ENCODE measurements around the gene PARP1.
"Not testable (repeated sequence)": the region's sequence is repeated elsewhere in the genome, so short reads cannot be mapped to it uniquely, and the experiment has no call there.

Gene PARP1

GRCh38 chr1:226344441-226345259 lies 63.2 kb downstream of the PARP1 start:
- H3K9ac ChIP-seq (ENCODE audit: insufficient read length, low read depth) = no peak overlapping the region
- H3K27me3 ChIP-seq (ENCODE audit: insufficient read depth, insufficient read length) = no peaks in the 10 kb centered on the region
- DNase-seq (ENCODE audit: low read depth, low spot score) = no peak
- no peaks in the 10 kb centered on the region for H3K36me3 ChIP-seq (ENCODE audit: insufficient read depth, insufficient read length, low read length)
- H3K4me1 ChIP-seq (ENCODE audit: insufficient read depth, insufficient read length) = peaks cover 5% of the 10 kb centered on the region
- H3K9me3 ChIP-seq (ENCODE audit: insufficient read depth, low read length) = 0 out of 2 replicates have a peak, but pooled peaks cover 15% of the 10 kb centered on the region
- H3K4me3 ChIP-seq (ENCODE audit: insufficient read length, low read depth) = no peak overlapping the region
- TF ChIP-seq SUZ12 (IDR thresholded peaks at IDR 0.05; ENCODE audit: extremely low read depth, insufficient read depth, insufficient read length) = no peak
- TF ChIP-seq YY1 (IDR thresholded peaks at IDR 0.05; ENCODE audit: insufficient read depth, insufficient read length) = no peak
- no peak for TF ChIP-seq ZNF274 (IDR thresholded peaks at IDR 0.05; ENCODE audit: low read depth, low read length)

GRCh38 chr1:226342656-226343055 lies 65.2 kb downstream of the PARP1 start:
- H3K36me3 ChIP-seq (ENCODE audit: insufficient read depth, insufficient read length, low read length) = no peaks in the 10 kb centered on the region
- no peak overlapping the region for H3K4me3 ChIP-seq (ENCODE audit: insufficient read length, low read depth)
- no peaks in the 10 kb centered on the region for H3K27me3 ChIP-seq (ENCODE audit: insufficient read depth, insufficient read length)
- no peak for DNase-seq (ENCODE audit: low read depth, low spot score)
- no peaks in the 10 kb centered on the region for H3K4me1 ChIP-seq (ENCODE audit: insufficient read depth, insufficient read length)
- 0 out of 2 replicates have a peak, but pooled peaks cover 17% of the 10 kb centered on the region for H3K9me3 ChIP-seq (ENCODE audit: insufficient read depth, low read length)
- TF ChIP-seq ZNF274 (IDR thresholded peaks at IDR 0.05; ENCODE audit: low read depth, low read length) (no peak), YY1 (IDR thresholded peaks at IDR 0.05; ENCODE audit: insufficient read depth, insufficient read length) (no peak), SUZ12 (IDR thresholded peaks at IDR 0.05; ENCODE audit: extremely low read depth, insufficient read depth, insufficient read length) (no peak)
- H3K9ac ChIP-seq (ENCODE audit: insufficient read length, low read depth) = no peak overlapping the region

- not testable (repeated sequence) for H3K27me3 ChIP-seq (ENCODE audit: insufficient read depth, insufficient read length); H3K36me3 ChIP-seq (ENCODE audit: insufficient read depth, insufficient read length, low read length); H3K4me1 ChIP-seq (ENCODE audit: insufficient read depth, insufficient read length); DNase-seq (ENCODE audit: low read depth, low spot score); H3K4me3 ChIP-seq (ENCODE audit: insufficient read length, low read depth); H3K9ac ChIP-seq (ENCODE audit: insufficient read length, low read depth)
- 0 out of 2 replicates have a peak, but pooled peaks cover 17% of the 10 kb centered on the region for H3K9me3 ChIP-seq (ENCODE audit: insufficient read depth, low read length)
Observed at GRCh38 chr1:226340111-226340510, 67.8 kb downstream of the PARP1 start.

GRCh38 chr1:226337276-226337875 lies 70.5 kb downstream of the PARP1 start:
- no peak overlapping the region for H3K4me3 ChIP-seq (ENCODE audit: insufficient read length, low read depth)
- no peak overlapping the region for H3K9ac ChIP-seq (ENCODE audit: insufficient read length, low read depth)
- TF ChIP-seq ZNF274 (IDR thresholded peaks at IDR 0.05; ENCODE audit: low read depth, low read length) (no peak), SUZ12 (IDR thresholded peaks at IDR 0.05; ENCODE audit: extremely low read depth, insufficient read depth, insufficient read length) (no peak), YY1 (IDR thresholded peaks at IDR 0.05; ENCODE audit: insufficient read depth, insufficient read length) (no peak)
- H3K9me3 ChIP-seq (ENCODE audit: insufficient read depth, low read length) = 0 out of 2 replicates have a peak, but pooled peaks cover 17% of the 10 kb centered on the region
- no peak for DNase-seq (ENCODE audit: low read depth, low spot score)
- H3K36me3 ChIP-seq (ENCODE audit: insufficient read depth, insufficient read length, low read length) = no peaks in the 10 kb centered on the region
- no peaks in the 10 kb centered on the region for H3K27me3 ChIP-seq (ENCODE audit: insufficient read depth, insufficient read length)
- H3K4me1 ChIP-seq (ENCODE audit: insufficient read depth, insufficient read length) = no peaks in the 10 kb centered on the region

GRCh38 chr1:226335661-226336060 lies 72.2 kb downstream of the PARP1 start:
- Histone ChIP-seq H3K9ac (ENCODE audit: insufficient read length, low read depth) (no peak overlapping the region), H3K9me3 (ENCODE audit: insufficient read depth, low read length) (0 out of 2 replicates have a peak, but pooled peaks cover 11% of the 10 kb centered on the region), H3K4me3 (ENCODE audit: insufficient read length, low read depth) (no peak overlapping the region), H3K27me3 (ENCODE audit: insufficient read depth, insufficient read length) (no peaks in the 10 kb centered on the region), H3K4me1 (ENCODE audit: insufficient read depth, insufficient read length) (no peaks in the 10 kb centered on the region), H3K36me3 (ENCODE audit: insufficient read depth, insufficient read length, low read length) (no peaks in the 10 kb centered on the region)
- no peak for DNase-seq (ENCODE audit: low read depth, low spot score)
- TF ChIP-seq SUZ12 (IDR thresholded peaks at IDR 0.05; ENCODE audit: extremely low read depth, insufficient read depth, insufficient read length) = no peak
- TF ChIP-seq YY1 (IDR thresholded peaks at IDR 0.05; ENCODE audit: insufficient read depth, insufficient read length) = no peak

GRCh38 chr1:226332947-226333346 lies 74.9 kb downstream of the PARP1 start:
- DNase-seq (ENCODE audit: low read depth, low spot score) = no peak
- Histone ChIP-seq H3K9me3 (ENCODE audit: insufficient read depth, low read length) (no peaks in the 10 kb centered on the region), H3K4me3 (ENCODE audit: insufficient read length, low read depth) (no peak overlapping the region), H3K4me1 (ENCODE audit: insufficient read depth, insufficient read length) (no peaks in the 10 kb centered on the region), H3K9ac (ENCODE audit: insufficient read length, low read depth) (no peak overlapping the region), H3K27me3 (ENCODE audit: insufficient read depth, insufficient read length) (no peaks in the 10 kb centered on the region), H3K36me3 (ENCODE audit: insufficient read depth, insufficient read length, low read length) (no peaks in the 10 kb centered on the region)
- TF ChIP-seq YY1 (IDR thresholded peaks at IDR 0.05; ENCODE audit: insufficient read depth, insufficient read length) (no peak), ZNF274 (IDR thresholded peaks at IDR 0.05; ENCODE audit: low read depth, low read length) (no peak), SUZ12 (IDR thresholded peaks at IDR 0.05; ENCODE audit: extremely low read depth, insufficient read depth, insufficient read length) (no peak)

GRCh38 chr1:226329237-226329636 lies 78.7 kb downstream of the PARP1 start:
- Histone ChIP-seq H3K9me3 (ENCODE audit: insufficient read depth, low read length) (no peaks in the 10 kb centered on the region), H3K9ac (ENCODE audit: insufficient read length, low read depth) (no peak overlapping the region), H3K36me3 (ENCODE audit: insufficient read depth, insufficient read length, low read length) (no peaks in the 10 kb centered on the region), H3K27me3 (ENCODE audit: insufficient read depth, insufficient read length) (no peaks in the 10 kb centered on the region), H3K4me1 (ENCODE audit: insufficient read depth, insufficient read length) (no peaks in the 10 kb centered on the region), H3K4me3 (ENCODE audit: insufficient read length, low read depth) (no peak overlapping the region)
- TF ChIP-seq SUZ12 (IDR thresholded peaks at IDR 0.05; ENCODE audit: extremely low read depth, insufficient read depth, insufficient read length) = no peak
- no peak for TF ChIP-seq YY1 (IDR thresholded peaks at IDR 0.05; ENCODE audit: insufficient read depth, insufficient read length)
- no peak for TF ChIP-seq ZNF274 (IDR thresholded peaks at IDR 0.05; ENCODE audit: low read depth, low read length)
- no peak for DNase-seq (ENCODE audit: low read depth, low spot score)

Data from NT2/D1 (cell line).